ENCODE results near the gene CA11.

The CA11 gene

DNA sequence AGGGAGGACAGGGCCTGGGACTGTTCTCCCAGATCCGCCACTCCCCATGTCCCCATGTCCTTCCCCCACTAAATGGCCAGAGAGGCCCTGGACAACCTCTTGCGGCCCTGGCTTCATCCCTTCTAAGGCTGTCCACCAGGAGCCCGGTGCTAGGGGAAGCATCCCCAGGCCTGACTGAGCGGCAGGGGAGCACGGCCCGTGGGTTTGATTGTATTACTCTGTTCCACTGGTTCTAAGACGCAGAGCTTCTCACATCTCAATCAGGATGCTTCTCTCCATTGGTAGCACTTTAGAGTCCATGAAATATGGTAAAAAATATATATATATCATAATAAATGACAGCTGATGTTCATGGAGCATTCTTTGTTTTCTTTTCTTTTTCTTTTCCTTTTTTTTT lies 38.6 kb downstream of the CA11 start:
- no peak for FAIRE-seq
- TF ChIP-seq TAF1 (IDR thresholded peaks at IDR 0.05; ENCODE audit: low read depth, low read length) (no peak), SPI1 (IDR thresholded peaks at IDR 0.05; ENCODE audit: low read depth, low read length) (no peak), POU2F2 (IDR thresholded peaks at IDR 0.05; ENCODE audit: low read depth, low read length) (no peak), POLR2A (IDR thresholded peaks at IDR 0.05; ENCODE audit: low read depth, low read length) (no peak), POLR2AphosphoS5 (IDR thresholded peaks at IDR 0.05; ENCODE audit: low read depth, low read length) (no peak), PAX5 (IDR thresholded peaks at IDR 0.05; ENCODE audit: insufficient read depth, low read length, severe bottlenecking) (no peak)
- no peak for DNase-seq (ENCODE audit: insufficient read length, low spot score)

DNA sequence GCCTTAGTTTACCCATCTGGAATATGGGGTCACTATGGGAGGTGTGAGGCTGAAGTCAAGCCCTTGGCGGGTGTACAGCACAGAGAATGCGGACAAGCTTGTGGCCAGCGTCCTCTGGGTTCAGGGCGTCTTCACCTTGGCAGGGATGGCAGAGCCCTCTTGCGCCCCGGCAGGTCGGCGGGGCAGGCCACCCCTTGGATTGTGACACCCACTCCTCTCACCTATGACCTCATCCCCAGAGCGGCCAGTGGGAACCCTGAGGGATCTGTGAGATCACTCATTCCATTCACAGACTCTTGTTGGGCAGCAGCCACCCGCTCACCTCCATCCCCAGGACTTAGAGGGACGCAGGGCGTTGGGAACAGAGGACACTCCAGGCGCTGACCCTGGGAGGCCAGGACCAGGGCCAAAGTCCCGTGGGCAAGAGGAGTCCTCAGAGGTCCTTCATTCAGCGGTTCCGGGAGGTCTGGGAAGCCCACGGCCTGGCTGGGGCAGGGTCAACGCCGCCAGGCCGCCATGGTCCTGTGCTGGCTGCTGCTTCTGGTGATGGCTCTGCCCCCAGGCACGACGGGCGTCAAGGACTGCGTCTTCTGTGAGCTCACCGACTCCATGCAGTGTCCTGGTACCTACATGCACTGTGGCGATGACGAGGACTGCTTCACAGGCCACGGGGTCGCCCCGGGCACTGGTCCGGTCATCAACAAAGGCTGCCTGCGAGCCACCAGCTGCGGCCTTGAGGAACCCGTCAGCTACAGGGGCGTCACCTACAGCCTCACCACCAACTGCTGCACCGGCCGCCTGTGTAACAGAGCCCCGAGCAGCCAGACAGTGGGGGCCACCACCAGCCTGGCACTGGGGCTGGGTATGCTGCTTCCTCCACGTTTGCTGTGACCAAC lies 39.3 kb downstream of the CA11 start, which contains the start of gene SPACA4:
SPACA4 (plus strand) TSS at position 280 of the 896 bp plus-strand sequence; CDS start at position 517, 237 bp downstream.
- TF ChIP-seq POLR2AphosphoS5 (IDR thresholded peaks at IDR 0.05; ENCODE audit: low read depth, low read length) (no peak), TAF1 (IDR thresholded peaks at IDR 0.05; ENCODE audit: low read depth, low read length) (no peak), PAX5 (IDR thresholded peaks at IDR 0.05; ENCODE audit: insufficient read depth, low read length, severe bottlenecking) (no peak), POLR2A (IDR thresholded peaks at IDR 0.05; ENCODE audit: low read depth, low read length) (no peak), POU2F2 (IDR thresholded peaks at IDR 0.05; ENCODE audit: low read depth, low read length) (no peak), SPI1 (IDR thresholded peaks at IDR 0.05; ENCODE audit: low read depth, low read length) (no peak)
- DNase-seq (ENCODE audit: insufficient read length, low spot score), result no peak

DNA sequence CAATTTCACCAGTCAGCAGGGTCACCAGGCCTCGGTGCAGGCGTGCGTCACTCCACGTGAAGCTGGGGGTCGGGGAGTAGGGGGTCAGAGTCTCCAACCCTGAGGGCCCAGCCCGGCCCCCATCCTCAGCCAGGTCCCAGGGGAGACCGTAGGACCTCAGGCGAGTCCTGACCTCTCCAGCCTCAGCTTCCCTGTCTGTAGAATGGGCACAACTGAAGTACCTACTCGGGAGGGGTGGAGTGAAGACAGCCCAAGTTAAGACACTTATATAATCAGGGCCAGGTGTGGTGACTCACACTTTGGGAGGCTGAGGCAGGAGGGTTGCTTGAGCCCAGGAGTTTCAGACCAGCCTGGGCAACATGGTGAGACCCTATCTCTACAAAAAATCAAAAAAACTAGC lies 42.1 kb downstream of the CA11 start:
- DNase-seq (ENCODE audit: insufficient read length, low spot score) (no peak), FAIRE-seq (no peak)
- TF ChIP-seq POU2F2 (IDR thresholded peaks at IDR 0.05; ENCODE audit: low read depth, low read length) (no peak), POLR2AphosphoS5 (IDR thresholded peaks at IDR 0.05; ENCODE audit: low read depth, low read length) (no peak), PAX5 (IDR thresholded peaks at IDR 0.05; ENCODE audit: insufficient read depth, low read length, severe bottlenecking) (no peak), POLR2A (IDR thresholded peaks at IDR 0.05; ENCODE audit: low read depth, low read length) (no peak), TAF1 (IDR thresholded peaks at IDR 0.05; ENCODE audit: low read depth, low read length) (no peak), SPI1 (IDR thresholded peaks at IDR 0.05; ENCODE audit: low read depth, low read length) (no peak)

More for the DNA sequence above, 39.3 kb downstream of the CA11 start, which contains the start of gene SPACA4:
- FAIRE-seq, result no peak

DNA sequence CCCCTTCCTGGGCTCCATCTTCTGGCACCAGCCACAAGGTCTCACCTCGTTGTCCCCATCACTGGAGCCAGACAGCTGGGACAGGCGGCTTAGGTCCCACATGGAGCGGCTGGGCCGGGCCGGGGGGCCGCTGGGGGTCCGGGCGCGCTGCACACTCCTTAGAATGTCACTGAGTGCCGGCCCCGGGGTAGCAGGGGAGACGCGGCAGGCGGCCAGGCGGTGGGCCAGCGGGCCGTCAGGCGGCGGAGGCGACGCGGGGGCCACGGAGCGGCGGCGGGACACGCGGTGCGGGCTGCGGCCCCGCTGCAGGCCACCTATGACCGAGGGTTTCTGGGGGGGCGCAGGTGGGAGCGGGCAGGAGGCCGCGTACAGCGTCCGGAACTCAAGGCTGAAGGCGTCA lies 42.5 kb downstream of the CA11 start:
- TF ChIP-seq POLR2A (IDR thresholded peaks at IDR 0.05; ENCODE audit: low read depth, low read length) (no peak), SPI1 (IDR thresholded peaks at IDR 0.05; ENCODE audit: low read depth, low read length) (no peak), PAX5 (IDR thresholded peaks at IDR 0.05; ENCODE audit: insufficient read depth, low read length, severe bottlenecking) (no peak), POU2F2 (IDR thresholded peaks at IDR 0.05; ENCODE audit: low read depth, low read length) (no peak), POLR2AphosphoS5 (IDR thresholded peaks at IDR 0.05; ENCODE audit: low read depth, low read length) (no peak), TAF1 (IDR thresholded peaks at IDR 0.05; ENCODE audit: low read depth, low read length) (no peak)
- no peak for DNase-seq (ENCODE audit: insufficient read length, low spot score)
- no peak for FAIRE-seq

DNA sequence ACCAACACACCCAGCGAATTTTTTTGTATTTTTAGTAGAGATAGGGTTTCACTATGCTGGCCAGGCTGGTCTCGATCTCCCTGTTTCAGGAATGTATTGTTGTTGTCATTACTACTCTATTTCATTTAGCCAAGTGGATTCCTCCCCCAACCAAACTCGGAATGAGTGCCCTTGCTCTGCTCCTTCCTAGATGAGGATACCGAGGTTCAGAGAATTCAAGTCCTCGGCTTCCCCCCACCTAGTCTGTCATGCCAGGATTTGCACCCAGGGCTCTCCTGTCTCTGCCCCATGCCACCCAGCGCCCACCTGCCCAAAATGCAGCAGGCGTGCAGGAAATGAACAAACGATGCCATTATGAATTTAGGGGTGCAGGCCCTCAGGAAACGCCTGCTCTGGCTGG lies 43.0 kb downstream of the CA11 start:
- no peak for DNase-seq (ENCODE audit: insufficient read length, low spot score)
- TF ChIP-seq POLR2A (IDR thresholded peaks at IDR 0.05; ENCODE audit: low read depth, low read length) (no peak), POU2F2 (IDR thresholded peaks at IDR 0.05; ENCODE audit: low read depth, low read length) (no peak), PAX5 (IDR thresholded peaks at IDR 0.05; ENCODE audit: insufficient read depth, low read length, severe bottlenecking) (no peak), POLR2AphosphoS5 (IDR thresholded peaks at IDR 0.05; ENCODE audit: low read depth, low read length) (no peak), SPI1 (IDR thresholded peaks at IDR 0.05; ENCODE audit: low read depth, low read length) (no peak), TAF1 (IDR thresholded peaks at IDR 0.05; ENCODE audit: low read depth, low read length) (no peak)
- no peak for FAIRE-seq

DNA sequence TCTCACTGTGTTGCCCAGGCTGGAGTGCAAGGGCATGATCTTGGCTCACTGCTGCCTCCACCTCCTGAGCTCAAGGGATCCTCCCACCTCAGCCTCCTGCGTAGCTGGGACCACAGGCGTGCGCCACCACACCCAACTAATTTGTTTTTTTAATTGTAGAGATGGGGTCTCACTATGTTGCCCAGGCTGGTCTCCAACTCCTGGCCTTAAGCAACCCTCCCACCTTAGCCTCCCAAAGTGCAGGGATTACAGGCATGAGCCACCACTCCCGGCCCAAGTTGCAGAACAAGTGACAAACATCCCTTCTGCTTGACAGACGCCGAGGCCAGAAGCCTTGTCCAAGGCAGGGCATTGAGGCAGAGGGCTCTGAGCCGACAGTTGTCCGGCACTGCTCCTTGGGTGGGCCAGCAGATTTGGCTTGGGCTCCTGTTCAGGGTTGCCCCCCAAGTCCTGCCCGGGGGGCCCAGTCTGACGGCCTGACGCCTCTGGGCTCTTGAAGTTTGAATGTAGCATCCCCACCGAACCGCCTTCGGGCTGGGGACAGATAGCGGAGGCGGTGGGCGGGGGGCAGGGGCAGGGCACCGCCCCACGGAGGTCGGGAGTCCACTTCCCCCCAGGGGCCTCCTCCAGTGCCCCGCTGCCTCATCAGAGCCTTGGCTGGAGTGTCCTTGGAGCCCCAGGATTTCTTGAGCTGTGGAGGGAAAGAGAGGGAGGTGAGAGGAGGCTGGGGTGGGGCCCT lies 45.1 kb downstream of the CA11 start:
- no peak for TF ChIP-seq TAF1 (IDR thresholded peaks at IDR 0.05; ENCODE audit: low read depth, low read length)
- TF ChIP-seq POLR2A (IDR thresholded peaks at IDR 0.05; ENCODE audit: low read depth, low read length), result no peak
- no peak for TF ChIP-seq POLR2AphosphoS5 (IDR thresholded peaks at IDR 0.05; ENCODE audit: low read depth, low read length)
- FAIRE-seq (no peak), DNase-seq (ENCODE audit: insufficient read length, low spot score) (no peak)

DNA sequence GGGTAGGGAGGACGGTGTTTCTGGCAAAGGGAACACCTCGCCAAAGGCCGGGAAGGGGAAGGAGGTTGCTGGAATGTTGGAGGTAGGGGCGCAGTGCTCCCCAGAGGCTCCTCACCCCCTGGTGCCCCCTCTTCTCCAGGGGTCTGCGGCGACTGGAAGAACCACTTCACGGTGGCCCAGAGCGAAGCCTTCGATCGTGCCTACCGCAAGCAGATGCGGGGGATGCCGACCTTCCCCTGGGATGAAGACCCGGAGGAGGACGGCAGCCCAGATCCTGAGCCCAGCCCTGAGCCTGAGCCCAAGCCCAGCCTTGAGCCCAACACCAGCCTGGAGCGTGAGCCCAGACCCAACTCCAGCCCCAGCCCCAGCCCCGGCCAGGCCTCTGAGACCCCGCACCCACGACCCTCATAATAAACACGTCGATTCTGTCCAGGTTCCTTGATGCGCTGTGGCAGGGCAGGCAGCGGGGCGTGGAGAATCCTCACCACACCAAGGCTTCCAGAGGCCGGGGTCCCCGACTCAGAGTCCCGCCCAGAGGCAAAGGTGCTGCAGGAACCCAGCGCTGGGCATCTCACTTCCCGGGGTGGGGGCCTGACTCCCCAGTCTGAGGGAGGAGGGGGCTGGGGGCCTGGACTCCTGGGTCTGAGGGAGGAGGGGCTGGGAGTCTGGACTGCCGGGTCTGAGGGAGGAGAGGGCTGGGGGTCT lies 46.8 kb downstream of the CA11 start:
- no peak for DNase-seq (ENCODE audit: insufficient read length, low spot score)
- TF ChIP-seq POLR2AphosphoS5 (IDR thresholded peaks at IDR 0.05; ENCODE audit: low read depth, low read length) (no peak), TAF1 (IDR thresholded peaks at IDR 0.05; ENCODE audit: low read depth, low read length) (no peak), POU2F2 (IDR thresholded peaks at IDR 0.05; ENCODE audit: low read depth, low read length) (no peak), POLR2A (IDR thresholded peaks at IDR 0.05; ENCODE audit: low read depth, low read length) (no peak), SPI1 (IDR thresholded peaks at IDR 0.05; ENCODE audit: low read depth, low read length) (no peak)
- no peak for FAIRE-seq

DNA sequence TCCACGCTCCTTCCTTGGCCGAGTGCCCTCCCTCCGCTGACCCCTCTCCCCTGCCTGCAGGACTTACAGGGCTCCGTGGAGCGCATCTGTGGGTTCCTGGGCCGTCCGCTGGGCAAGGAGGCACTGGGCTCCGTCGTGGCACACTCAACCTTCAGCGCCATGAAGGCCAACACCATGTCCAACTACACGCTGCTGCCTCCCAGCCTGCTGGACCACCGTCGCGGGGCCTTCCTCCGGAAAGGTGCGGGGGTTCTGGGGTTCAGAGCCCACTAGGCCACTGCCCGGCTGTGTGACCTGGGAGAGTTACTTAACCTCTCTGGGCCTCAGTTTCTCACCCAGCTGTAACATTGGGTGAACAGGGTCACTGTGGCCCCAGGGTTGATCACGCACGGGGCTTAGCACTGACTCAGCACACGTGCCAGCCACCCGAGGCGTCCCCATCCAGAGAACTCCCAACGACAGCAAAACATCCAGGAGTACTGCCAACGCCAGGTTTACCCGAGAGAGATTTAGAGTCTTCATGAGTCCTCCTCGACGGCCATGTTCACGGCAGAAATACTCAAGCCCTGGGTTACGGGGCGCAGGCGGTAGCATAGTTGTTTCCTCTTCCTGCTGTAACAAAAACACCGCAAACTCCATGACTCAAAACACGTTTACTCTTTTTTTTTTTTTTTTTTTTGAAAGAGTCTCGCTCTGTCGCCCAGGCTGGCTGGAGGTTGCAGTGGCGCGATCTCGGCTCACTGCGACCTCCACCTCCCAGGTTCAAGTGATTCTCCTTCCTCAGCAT lies 49.1 kb downstream of the CA11 start:
- no peak for TF ChIP-seq POLR2AphosphoS5 (IDR thresholded peaks at IDR 0.05; ENCODE audit: low read depth, low read length)
- TF ChIP-seq POLR2A (IDR thresholded peaks at IDR 0.05; ENCODE audit: low read depth, low read length), result no peak
- TF ChIP-seq TAF1 (IDR thresholded peaks at IDR 0.05; ENCODE audit: low read depth, low read length), result no peak
- TF ChIP-seq SPI1 (IDR thresholded peaks at IDR 0.05; ENCODE audit: low read depth, low read length), result no peak
- no peak for TF ChIP-seq PAX5 (IDR thresholded peaks at IDR 0.05; ENCODE audit: insufficient read depth, low read length, severe bottlenecking)
- no peak for TF ChIP-seq POU2F2 (IDR thresholded peaks at IDR 0.05; ENCODE audit: low read depth, low read length)
- FAIRE-seq (no peak), DNase-seq (ENCODE audit: insufficient read length, low spot score) (no peak)

Measured in GM12891 (cell line).